ENCODE measurements around the gene KCNK3.

Gene KCNK3

GRCh38 chr2:26772064-26773001, 79.8 kb downstream of the KCNK3 start:
- Histone ChIP-seq H3K4me3 (ENCODE audit: low read depth, low read length) (no peak overlapping the region), H3K4me1 (ENCODE audit: control insufficient read depth, insufficient read depth, low read length) (peaks cover 12% of the 10 kb centered on the region; the same call in 1 of the 2 replicates), H3K27me3 (ENCODE audit: control insufficient read depth, insufficient read depth, low read length) (no peaks in the 10 kb centered on the region), H3K9ac (ENCODE audit: low read length) (no peak overlapping the region), H3K27ac (ENCODE audit: low read depth, low read length) (no peak overlapping the region), H3K36me3 (ENCODE audit: control insufficient read depth, insufficient read depth, low read length) (peaks cover 36% of the 10 kb centered on the region), H3K9me3 (ENCODE audit: control insufficient read depth, insufficient read depth, low read depth, low read length) (no peaks in the 10 kb centered on the region)

GRCh38 chr2:26776195-26776800, 83.8 kb downstream of the KCNK3 start:
- H3K4me1 ChIP-seq (ENCODE audit: control insufficient read depth, insufficient read depth, low read length), result no peaks in the 10 kb centered on the region; the same call in 1 of the 2 replicates
- no peak overlapping the region for H3K27ac ChIP-seq (ENCODE audit: low read depth, low read length)
- no peak overlapping the region for H3K9ac ChIP-seq (ENCODE audit: low read length)
- peaks cover 72% of the 10 kb centered on the region for H3K36me3 ChIP-seq (ENCODE audit: control insufficient read depth, insufficient read depth, low read length)
- no peak overlapping the region for H3K4me3 ChIP-seq (ENCODE audit: low read depth, low read length)
- H3K27me3 ChIP-seq (ENCODE audit: control insufficient read depth, insufficient read depth, low read length), result no peaks in the 10 kb centered on the region
- H3K9me3 ChIP-seq (ENCODE audit: control insufficient read depth, insufficient read depth, low read depth, low read length), result no peaks in the 10 kb centered on the region

- no peaks in the 10 kb centered on the region for H3K9me3 ChIP-seq (ENCODE audit: control insufficient read depth, insufficient read depth, low read depth, low read length)
- H3K4me3 ChIP-seq (ENCODE audit: low read depth, low read length), result no peak overlapping the region
- no peaks in the 10 kb centered on the region for H3K27me3 ChIP-seq (ENCODE audit: control insufficient read depth, insufficient read depth, low read length)
- no peak overlapping the region for H3K27ac ChIP-seq (ENCODE audit: low read depth, low read length)
- no peak overlapping the region for H3K9ac ChIP-seq (ENCODE audit: low read length)
- peaks cover 71% of the 10 kb centered on the region for H3K36me3 ChIP-seq (ENCODE audit: control insufficient read depth, insufficient read depth, low read length)
- H3K4me1 ChIP-seq (ENCODE audit: control insufficient read depth, insufficient read depth, low read length), result no peaks in the 10 kb centered on the region
These were observed 85.6 kb downstream of the KCNK3 start for GRCh38 chr2:26778098-26778497.

DNA sequence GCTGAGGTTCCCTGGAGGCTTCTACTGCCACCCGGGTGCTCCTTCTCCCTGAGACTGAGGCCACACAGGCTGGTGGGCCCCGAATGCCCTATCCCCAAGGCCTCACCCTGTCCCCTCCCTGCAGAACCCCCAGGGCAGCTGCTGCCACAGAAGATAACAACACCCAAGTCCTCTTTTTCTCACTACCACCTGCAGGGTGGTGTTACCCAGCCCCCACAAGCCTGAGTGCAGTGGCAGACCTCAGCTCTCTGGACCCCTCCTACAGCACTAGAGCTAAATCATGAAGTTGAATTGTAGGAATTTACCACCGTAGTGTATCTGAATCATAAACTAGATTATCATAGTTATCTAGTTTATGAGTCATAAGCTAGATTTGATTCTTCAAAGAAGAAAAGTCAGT, 86.0 kb downstream of the KCNK3 start:
- no peak overlapping the region for H3K4me3 ChIP-seq (ENCODE audit: low read depth, low read length)
- peaks cover 71% of the 10 kb centered on the region for H3K36me3 ChIP-seq (ENCODE audit: control insufficient read depth, insufficient read depth, low read length)
- no peak overlapping the region for H3K9ac ChIP-seq (ENCODE audit: low read length)
- no peak overlapping the region for H3K27ac ChIP-seq (ENCODE audit: low read depth, low read length)
- no peaks in the 10 kb centered on the region for H3K4me1 ChIP-seq (ENCODE audit: control insufficient read depth, insufficient read depth, low read length)
- H3K9me3 ChIP-seq (ENCODE audit: control insufficient read depth, insufficient read depth, low read depth, low read length), result no peaks in the 10 kb centered on the region
- H3K27me3 ChIP-seq (ENCODE audit: control insufficient read depth, insufficient read depth, low read length), result no peaks in the 10 kb centered on the region

DNA sequence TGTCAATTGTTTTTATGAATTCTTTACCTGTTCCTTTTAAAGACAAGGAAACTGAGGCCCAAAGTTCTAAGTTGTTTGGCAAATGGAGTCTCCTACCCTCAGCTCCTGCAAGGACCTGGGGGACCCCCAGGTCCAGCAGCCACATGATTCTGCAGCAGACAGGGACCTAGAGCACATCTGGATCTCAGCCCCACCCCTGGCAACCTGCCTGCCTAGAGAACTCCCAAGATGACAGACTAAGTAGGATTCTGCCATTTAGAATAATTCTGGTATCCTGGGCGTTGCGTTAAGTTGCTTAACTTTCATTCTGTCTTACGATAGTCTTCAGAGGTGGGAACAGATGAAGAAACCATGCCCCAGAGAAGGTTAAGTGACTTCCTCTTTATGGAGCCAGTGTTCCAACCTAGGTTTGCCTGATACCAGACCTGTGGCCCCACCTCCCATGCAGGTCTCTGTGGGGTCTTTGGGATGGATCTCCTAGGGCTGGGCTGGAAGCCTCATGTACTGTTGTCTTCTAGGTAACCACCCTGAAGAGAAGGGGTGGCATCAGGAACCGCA, 87.8 kb downstream of the KCNK3 start:
- no peak overlapping the region for H3K9ac ChIP-seq (ENCODE audit: low read length)
- no peak overlapping the region for H3K4me3 ChIP-seq (ENCODE audit: low read depth, low read length)

More for the DNA sequence above, 87.8 kb downstream of the KCNK3 start:
- Histone ChIP-seq H3K4me1 (ENCODE audit: control insufficient read depth, insufficient read depth, low read length) (no peaks in the 10 kb centered on the region), H3K27me3 (ENCODE audit: control insufficient read depth, insufficient read depth, low read length) (no peaks in the 10 kb centered on the region), H3K9me3 (ENCODE audit: control insufficient read depth, insufficient read depth, low read depth, low read length) (no peaks in the 10 kb centered on the region), H3K36me3 (ENCODE audit: control insufficient read depth, insufficient read depth, low read length) (peaks cover 58% of the 10 kb centered on the region), H3K27ac (ENCODE audit: low read depth, low read length) (no peak overlapping the region)

All from HUES6 (cell line).